HepG2 (cell line): ENCODE data around the gene SLC39A2. TPM values are rescaled to one million over a fixed set of nuclear protein-coding genes. Genes with fewer than 3 reads are reported as not detected.
A peak's percentile ranks its signal among the peaks of the same experiment; 100 is the strongest.

Source experiments
- JUN ChIP-seq: sonication (generic); formaldehyde crosslinking; IDR thresholded peaks from 2 replicates; pipeline ENCODE4 v1.4.0; 2020; ENCODE audit warnings: mild to moderate bottlenecking, missing genetic modification reagents
- SOX5 ChIP-seq: IDR thresholded peaks from 2 replicates; pipeline ENCODE4 v1.6.1; 2016; ENCODE audit warnings: borderline replicate concordance
- ZFP82 ChIP-seq: sonication (generic); formaldehyde crosslinking; IDR thresholded peaks from 2 replicates; pipeline ENCODE4 v1.5.1; 2020; ENCODE audit warnings: mild to moderate bottlenecking, missing genetic modification reagents, borderline replicate concordance
- ZNF121 ChIP-seq: sonication (generic); formaldehyde crosslinking; IDR thresholded peaks from 2 replicates; pipeline ENCODE4 v1.5.0; 2020; ENCODE audit warnings: mild to moderate bottlenecking, missing genetic modification reagents
- ZNF230 ChIP-seq: sonication (generic); formaldehyde crosslinking; IDR thresholded peaks from 2 replicates; pipeline ENCODE4 v1.4.0; 2020; ENCODE audit warnings: mild to moderate bottlenecking, missing genetic modification reagents
- ZNF326 ChIP-seq: sonication (generic); formaldehyde crosslinking; IDR thresholded peaks from 2 replicates; pipeline ENCODE4 v1.4.0; 2020; ENCODE audit warnings: missing genetic modification reagents, borderline replicate concordance
- polyA plus RNA-seq, 8 experiments: library from polyadenylated mRNA; depleted of rRNA in 3 of 8; stranded (reverse) in 7 of 8; unstranded in 1 of 8; fragments of >200 nt; fragmentation: Illumina TruSeq in 4 of 8; extraction: Trizol in 4 of 8; gene quantifications; 2 replicates each; pipeline versions ENCODE4 v1.2.1 to v1.2.3, GENCODE V29; 2011 to 2016; ENCODE audit warnings: low read depth in 4 of 8, missing spikeins in 1 of 8, mixed read lengths in 1 of 8; ENCODE audit not compliant: insufficient read depth in 1 of 8
- total RNA-seq, 5 experiments: library from RNA; depleted of rRNA; stranded (reverse); fragments of >200 nt; fragmentation: Illumina TruSeq; extraction: Trizol; gene quantifications; 2 replicates each; pipeline ENCODE4 v1.2.3, GENCODE V29; 2016; ENCODE audit warnings: low read depth in 1 of 5
- TF ChIP-seq, protein P1 (sequence below): sonication (generic); formaldehyde crosslinking; IDR thresholded peaks from 2 replicates; pipeline ENCODE4 v1.4.0; 2020; ENCODE audit warnings: missing genetic modification reagents
- TF ChIP-seq, protein P2 (sequence below): sonication (generic); formaldehyde crosslinking; conservative IDR thresholded peaks from 2 replicates; pipeline ENCODE4 v1.8.1; 2023; ENCODE audit warnings: missing genetic modification reagents
- TF ChIP-seq, protein P3 (sequence below), 2 experiments: fragments of 450-650 bp in 1 of 2; sonication (generic) in 1 of 2; formaldehyde crosslinking in 1 of 2; IDR thresholded peaks; 2 replicates each; pipeline versions ENCODE4 v1.6.1 to v1.8.0; 2016 to 2022; ENCODE audit warnings: antibody characterized with exemption in 1 of 2, mild to moderate bottlenecking in 1 of 2, missing genetic modification reagents in 1 of 2
- TF ChIP-seq, protein P4 (sequence below): IDR thresholded peaks from 2 replicates; pipeline ENCODE4 v1.6.1; 2016; ENCODE audit warnings: missing compliant biosample characterization, missing genetic modification reagents, borderline replicate concordance
- TF ChIP-seq, protein P5 (sequence below): sonication (generic); formaldehyde crosslinking; IDR thresholded peaks from 2 replicates; pipeline ENCODE4 v1.4.0; 2020; ENCODE audit warnings: low read depth, missing genetic modification reagents

SLC39A2 gene
- total and polyA plus RNA-seq, 2 of the 13 experiments (the other 11 are each of a cell fraction or from before 2014, with no cell fraction given): 0.08 to 0.11 TPM

DNA sequence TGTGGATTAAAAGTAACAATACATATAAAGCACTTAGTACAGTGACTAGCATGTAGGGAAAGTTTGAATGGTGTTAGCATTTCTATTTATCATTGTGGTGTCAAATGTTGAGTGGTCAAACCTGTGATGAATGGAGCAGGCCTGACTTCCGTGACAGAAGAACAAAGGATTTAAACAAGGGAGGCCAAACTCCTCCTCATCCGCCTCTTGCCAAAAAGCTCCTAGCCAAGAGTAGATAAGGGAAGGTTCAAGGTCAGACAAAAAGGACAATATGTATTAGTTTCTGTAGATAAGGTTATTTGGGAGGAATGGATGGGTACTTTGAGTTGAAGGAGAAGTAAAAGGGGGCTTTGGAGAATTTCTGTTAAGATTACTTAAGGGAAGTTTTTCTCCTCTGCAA is 49.5 kb downstream of the SLC39A2 start (continued):
- TF ChIP-seq, protein P1, sequence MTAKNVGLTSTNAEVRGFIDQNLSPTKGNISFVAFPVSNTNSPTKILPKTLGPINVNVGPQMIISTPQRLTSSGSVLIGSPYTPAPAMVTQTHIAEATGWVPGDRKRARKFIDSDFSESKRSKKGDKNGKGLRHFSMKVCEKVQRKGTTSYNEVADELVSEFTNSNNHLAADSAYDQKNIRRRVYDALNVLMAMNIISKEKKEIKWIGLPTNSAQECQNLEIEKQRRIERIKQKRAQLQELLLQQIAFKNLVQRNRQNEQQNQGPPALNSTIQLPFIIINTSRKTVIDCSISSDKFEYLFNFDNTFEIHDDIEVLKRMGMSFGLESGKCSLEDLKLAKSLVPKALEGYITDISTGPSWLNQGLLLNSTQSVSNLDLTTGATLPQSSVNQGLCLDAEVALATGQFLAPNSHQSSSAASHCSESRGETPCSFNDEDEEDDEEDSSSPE (CRISPR knock-in tag): no peak
- TF ChIP-seq, protein P2, sequence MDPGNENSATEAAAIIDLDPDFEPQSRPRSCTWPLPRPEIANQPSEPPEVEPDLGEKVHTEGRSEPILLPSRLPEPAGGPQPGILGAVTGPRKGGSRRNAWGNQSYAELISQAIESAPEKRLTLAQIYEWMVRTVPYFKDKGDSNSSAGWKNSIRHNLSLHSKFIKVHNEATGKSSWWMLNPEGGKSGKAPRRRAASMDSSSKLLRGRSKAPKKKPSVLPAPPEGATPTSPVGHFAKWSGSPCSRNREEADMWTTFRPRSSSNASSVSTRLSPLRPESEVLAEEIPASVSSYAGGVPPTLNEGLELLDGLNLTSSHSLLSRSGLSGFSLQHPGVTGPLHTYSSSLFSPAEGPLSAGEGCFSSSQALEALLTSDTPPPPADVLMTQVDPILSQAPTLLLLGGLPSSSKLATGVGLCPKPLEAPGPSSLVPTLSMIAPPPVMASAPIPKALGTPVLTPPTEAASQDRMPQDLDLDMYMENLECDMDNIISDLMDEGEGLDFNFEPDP (CRISPR knock-in tag): no peak
- TF ChIP-seq, protein P3, sequence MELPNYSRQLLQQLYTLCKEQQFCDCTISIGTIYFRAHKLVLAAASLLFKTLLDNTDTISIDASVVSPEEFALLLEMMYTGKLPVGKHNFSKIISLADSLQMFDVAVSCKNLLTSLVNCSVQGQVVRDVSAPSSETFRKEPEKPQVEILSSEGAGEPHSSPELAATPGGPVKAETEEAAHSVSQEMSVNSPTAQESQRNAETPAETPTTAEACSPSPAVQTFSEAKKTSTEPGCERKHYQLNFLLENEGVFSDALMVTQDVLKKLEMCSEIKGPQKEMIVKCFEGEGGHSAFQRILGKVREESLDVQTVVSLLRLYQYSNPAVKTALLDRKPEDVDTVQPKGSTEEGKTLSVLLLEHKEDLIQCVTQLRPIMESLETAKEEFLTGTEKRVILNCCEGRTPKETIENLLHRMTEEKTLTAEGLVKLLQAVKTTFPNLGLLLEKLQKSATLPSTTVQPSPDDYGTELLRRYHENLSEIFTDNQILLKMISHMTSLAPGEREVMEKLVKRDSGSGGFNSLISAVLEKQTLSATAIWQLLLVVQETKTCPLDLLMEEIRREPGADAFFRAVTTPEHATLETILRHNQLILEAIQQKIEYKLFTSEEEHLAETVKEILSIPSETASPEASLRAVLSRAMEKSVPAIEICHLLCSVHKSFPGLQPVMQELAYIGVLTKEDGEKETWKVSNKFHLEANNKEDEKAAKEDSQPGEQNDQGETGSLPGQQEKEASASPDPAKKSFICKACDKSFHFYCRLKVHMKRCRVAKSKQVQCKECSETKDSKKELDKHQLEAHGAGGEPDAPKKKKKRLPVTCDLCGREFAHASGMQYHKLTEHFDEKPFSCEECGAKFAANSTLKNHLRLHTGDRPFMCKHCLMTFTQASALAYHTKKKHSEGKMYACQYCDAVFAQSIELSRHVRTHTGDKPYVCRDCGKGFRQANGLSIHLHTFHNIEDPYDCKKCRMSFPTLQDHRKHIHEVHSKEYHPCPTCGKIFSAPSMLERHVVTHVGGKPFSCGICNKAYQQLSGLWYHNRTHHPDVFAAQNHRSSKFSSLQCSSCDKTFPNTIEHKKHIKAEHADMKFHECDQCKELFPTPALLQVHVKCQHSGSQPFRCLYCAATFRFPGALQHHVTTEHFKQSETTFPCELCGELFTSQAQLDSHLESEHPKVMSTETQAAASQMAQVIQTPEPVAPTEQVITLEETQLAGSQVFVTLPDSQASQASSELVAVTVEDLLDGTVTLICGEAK (IDR thresholded peaks at IDR 0.05): no peak
- TF ChIP-seq, protein P3 (CRISPR knock-in tag; IDR thresholded peaks at IDR 0.05): no peak
- TF ChIP-seq ZNF230 (CRISPR knock-in tag) (no peak), ZFP82 (no peak), JUN (CRISPR knock-in tag) (no peak), ZNF326 (CRISPR knock-in tag) (no peak), SOX5 (CRISPR knock-in tag) (peak; percentile 98), ZNF121 (CRISPR knock-in tag) (no peak)
- TF ChIP-seq, protein P4, sequence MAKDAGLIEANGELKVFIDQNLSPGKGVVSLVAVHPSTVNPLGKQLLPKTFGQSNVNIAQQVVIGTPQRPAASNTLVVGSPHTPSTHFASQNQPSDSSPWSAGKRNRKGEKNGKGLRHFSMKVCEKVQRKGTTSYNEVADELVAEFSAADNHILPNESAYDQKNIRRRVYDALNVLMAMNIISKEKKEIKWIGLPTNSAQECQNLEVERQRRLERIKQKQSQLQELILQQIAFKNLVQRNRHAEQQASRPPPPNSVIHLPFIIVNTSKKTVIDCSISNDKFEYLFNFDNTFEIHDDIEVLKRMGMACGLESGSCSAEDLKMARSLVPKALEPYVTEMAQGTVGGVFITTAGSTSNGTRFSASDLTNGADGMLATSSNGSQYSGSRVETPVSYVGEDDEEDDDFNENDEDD (CRISPR knock-in tag): no peak
- TF ChIP-seq, protein P5, sequence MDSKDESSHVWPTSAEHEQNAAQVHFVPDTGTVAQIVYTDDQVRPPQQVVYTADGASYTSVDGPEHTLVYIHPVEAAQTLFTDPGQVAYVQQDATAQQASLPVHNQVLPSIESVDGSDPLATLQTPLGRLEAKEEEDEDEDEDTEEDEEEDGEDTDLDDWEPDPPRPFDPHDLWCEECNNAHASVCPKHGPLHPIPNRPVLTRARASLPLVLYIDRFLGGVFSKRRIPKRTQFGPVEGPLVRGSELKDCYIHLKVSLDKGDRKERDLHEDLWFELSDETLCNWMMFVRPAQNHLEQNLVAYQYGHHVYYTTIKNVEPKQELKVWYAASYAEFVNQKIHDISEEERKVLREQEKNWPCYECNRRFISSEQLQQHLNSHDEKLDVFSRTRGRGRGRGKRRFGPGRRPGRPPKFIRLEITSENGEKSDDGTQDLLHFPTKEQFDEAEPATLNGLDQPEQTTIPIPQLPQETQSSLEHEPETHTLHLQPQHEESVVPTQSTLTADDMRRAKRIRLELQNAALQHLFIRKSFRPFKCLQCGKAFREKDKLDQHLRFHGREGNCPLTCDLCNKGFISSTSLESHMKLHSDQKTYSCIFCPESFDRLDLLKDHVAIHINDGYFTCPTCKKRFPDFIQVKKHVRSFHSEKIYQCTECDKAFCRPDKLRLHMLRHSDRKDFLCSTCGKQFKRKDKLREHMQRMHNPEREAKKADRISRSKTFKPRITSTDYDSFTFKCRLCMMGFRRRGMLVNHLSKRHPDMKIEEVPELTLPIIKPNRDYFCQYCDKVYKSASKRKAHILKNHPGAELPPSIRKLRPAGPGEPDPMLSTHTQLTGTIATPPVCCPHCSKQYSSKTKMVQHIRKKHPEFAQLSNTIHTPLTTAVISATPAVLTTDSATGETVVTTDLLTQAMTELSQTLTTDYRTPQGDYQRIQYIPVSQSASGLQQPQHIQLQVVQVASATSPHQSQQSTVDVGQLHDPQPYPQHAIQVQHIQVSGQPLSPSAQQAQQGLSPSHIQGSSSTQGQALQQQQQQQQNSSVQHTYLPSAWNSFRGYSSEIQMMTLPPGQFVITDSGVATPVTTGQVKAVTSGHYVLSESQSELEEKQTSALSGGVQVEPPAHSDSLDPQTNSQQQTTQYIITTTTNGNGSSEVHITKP (CRISPR knock-in tag): no peak
